Measurements from ENCODE around the gene LINS1. TPM values are rescaled to one million over a fixed set of nuclear protein-coding genes. Genes with fewer than 3 reads are reported as not detected.

The LINS1 gene
- total RNA-seq, 1 donor from 2014 or later: 12.4 TPM

Other genes with a start within 250 kb of the LINS1 start
- gene CERS3, start 73.2 kb downstream of the LINS1 start, total RNA-seq: not detected in 2 replicates
- gene ASB7, start 405 bp upstream of the LINS1 start, total RNA-seq: 9.2 and 12.2 TPM in 2 replicates

Measured in myocyte (in vitro differentiated cells).